Hepatocyte (in vitro differentiated cells): Measurements from ENCODE around the gene PTPRCAP.

Experiments used
- CTCF ChIP-seq: fragments of 200-600 bp; sonication (generic); IDR thresholded peaks from 2 replicates; pipeline ENCODE4 v1.5.1; 2016; ENCODE audit warnings: antibody characterized with exemption, mild to moderate bottlenecking; ENCODE audit not compliant: poor library complexity
- EZH2 ChIP-seq: fragments of 200-600 bp; sonication (generic); IDR thresholded peaks from 2 replicates; pipeline ENCODE4 v1.6.1; 2016; ENCODE audit warnings: antibody characterized with exemption, mild to moderate bottlenecking, borderline replicate concordance
- EZH2phosphoT487 ChIP-seq: fragments of 200-600 bp; sonication (generic); IDR thresholded peaks from one replicate; pipeline ENCODE4 v1.6.1; 2018; ENCODE audit warnings: antibody characterized with exemption, mild to moderate bottlenecking, low read depth, moderate library complexity; ENCODE audit not compliant: unreplicated experiment, severe bottlenecking

GRCh38 chr11:67436459-67437081, 912 bp downstream of the PTPRCAP start:
- TF ChIP-seq CTCF (no peak), EZH2phosphoT487 (no peak), EZH2 (no peak)
